ENCODE measurements around the gene IL1A. TPM values are rescaled to one million over a fixed set of nuclear protein-coding genes. Genes with fewer than 3 reads are reported as not detected.

Gene IL1A
- total and polyA plus RNA-seq, 3 donors from 2014 or later, result 15.8 to 36.5 (median 21.4) TPM

DNA sequence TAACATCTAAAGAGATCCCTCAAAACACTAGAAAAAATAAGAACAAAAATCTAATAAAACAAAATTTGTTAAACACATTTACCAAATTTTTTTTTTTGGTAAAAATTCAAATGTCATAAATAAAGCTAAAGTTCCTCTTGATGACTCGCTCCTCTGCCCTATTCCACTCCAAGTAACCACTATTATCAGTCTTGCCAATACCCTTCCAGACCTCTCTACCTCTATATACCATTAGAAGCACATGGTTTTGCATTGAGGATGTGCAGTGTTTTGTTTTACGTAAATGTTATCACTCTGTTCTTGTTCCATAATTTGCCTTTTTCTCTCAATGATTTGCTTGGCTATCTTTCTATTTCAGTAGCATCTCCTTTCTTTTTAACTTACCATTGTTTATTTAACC is 41.4 kb upstream of the IL1A start:
- WGBS, 2 donors, result 73 to 77% methylated on average over 2 of the region's 2 CpGs
- no peak overlapping the region for H3K4me3 ChIP-seq
- H3K4me1 ChIP-seq, result peaks cover 11% of the 10 kb centered on the region
- DNase-seq, result no peak
- no peaks in the 10 kb centered on the region for H3K36me3 ChIP-seq (ENCODE audit: low read depth, missing control alignments)
- H3K27ac ChIP-seq, result no peak overlapping the region
- no peaks in the 10 kb centered on the region for H3K9me3 ChIP-seq
- TF ChIP-seq, protein P1, sequence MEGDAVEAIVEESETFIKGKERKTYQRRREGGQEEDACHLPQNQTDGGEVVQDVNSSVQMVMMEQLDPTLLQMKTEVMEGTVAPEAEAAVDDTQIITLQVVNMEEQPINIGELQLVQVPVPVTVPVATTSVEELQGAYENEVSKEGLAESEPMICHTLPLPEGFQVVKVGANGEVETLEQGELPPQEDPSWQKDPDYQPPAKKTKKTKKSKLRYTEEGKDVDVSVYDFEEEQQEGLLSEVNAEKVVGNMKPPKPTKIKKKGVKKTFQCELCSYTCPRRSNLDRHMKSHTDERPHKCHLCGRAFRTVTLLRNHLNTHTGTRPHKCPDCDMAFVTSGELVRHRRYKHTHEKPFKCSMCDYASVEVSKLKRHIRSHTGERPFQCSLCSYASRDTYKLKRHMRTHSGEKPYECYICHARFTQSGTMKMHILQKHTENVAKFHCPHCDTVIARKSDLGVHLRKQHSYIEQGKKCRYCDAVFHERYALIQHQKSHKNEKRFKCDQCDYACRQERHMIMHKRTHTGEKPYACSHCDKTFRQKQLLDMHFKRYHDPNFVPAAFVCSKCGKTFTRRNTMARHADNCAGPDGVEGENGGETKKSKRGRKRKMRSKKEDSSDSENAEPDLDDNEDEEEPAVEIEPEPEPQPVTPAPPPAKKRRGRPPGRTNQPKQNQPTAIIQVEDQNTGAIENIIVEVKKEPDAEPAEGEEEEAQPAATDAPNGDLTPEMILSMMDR (IDR thresholded peaks at IDR 0.05), result no peak
- no peak for TF ChIP-seq POLR2A (IDR thresholded peaks at IDR 0.05)
- intact Hi-C loops (cut with DNase I; ENCODE audit: low total_unique reads), result no loop called here
- no peaks in the 10 kb centered on the region for H3K27me3 ChIP-seq

DNA sequence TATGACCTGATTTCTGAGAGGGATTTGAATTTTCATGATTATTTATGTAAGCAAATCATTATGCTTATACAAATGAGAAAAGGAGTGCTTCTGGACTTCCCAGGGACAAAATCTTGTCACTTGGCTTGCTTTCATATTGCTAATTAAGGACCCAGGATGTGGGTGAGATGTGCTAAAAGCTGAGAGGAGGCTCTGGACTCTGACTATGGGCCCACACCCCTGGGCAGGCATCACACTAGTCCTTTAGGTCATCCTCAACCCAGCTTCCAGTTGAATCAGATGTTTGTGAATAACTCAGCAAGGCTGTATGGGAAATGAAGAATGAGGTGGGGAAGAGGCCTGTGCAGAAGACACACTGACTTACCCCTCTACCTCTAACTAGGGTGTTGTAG is 40.4 kb upstream of the IL1A start:
- no peak for DNase-seq
- no peak for TF ChIP-seq POLR2A (IDR thresholded peaks at IDR 0.05)
- TF ChIP-seq, protein P1 (IDR thresholded peaks at IDR 0.05), result no peak
- Histone ChIP-seq H3K9me3 (no peaks in the 10 kb centered on the region), H3K27ac (no peak overlapping the region), H3K27me3 (no peaks in the 10 kb centered on the region), H3K36me3 (ENCODE audit: low read depth, missing control alignments) (no peaks in the 10 kb centered on the region), H3K4me3 (no peak overlapping the region), H3K4me1 (peaks cover 11% of the 10 kb centered on the region)
- intact Hi-C loops (cut with DNase I; ENCODE audit: low total_unique reads), result no loop called here

DNA sequence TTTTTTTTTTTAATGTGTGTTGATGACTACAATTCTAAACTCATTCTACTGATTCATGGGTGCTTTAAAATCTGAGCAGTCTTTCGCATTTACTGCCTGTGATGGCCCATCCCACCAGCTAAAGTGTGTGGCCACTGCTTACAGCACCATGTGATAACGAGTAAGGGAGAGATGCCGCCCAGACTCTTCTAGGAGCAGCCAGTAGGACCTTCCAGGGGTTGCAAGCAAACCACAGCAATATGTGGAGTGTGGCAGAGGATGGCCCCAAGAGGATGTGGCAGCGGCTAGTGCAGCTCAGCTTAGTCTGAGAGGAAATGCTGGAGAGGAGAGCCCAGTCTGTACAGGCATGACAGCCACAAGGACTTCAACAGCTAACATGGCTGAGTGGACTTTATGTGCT is 37.4 kb upstream of the IL1A start:
- WGBS, 2 donors, result 75 to 76% methylated on average over 4 of the region's 4 CpGs
- no peak overlapping the region for H3K27ac ChIP-seq
- intact Hi-C loops (cut with DNase I; ENCODE audit: low total_unique reads), result no loop called here
- H3K27me3 ChIP-seq, result no peaks in the 10 kb centered on the region
- peaks cover 6% of the 10 kb centered on the region for H3K4me1 ChIP-seq
- no peak overlapping the region for H3K4me3 ChIP-seq
- no peaks in the 10 kb centered on the region for H3K9me3 ChIP-seq
- H3K36me3 ChIP-seq (ENCODE audit: low read depth, missing control alignments), result no peaks in the 10 kb centered on the region
- TF ChIP-seq, protein P1 (IDR thresholded peaks at IDR 0.05), result no peak
- TF ChIP-seq POLR2A (IDR thresholded peaks at IDR 0.05), result no peak
- DNase-seq, result no peak

DNA sequence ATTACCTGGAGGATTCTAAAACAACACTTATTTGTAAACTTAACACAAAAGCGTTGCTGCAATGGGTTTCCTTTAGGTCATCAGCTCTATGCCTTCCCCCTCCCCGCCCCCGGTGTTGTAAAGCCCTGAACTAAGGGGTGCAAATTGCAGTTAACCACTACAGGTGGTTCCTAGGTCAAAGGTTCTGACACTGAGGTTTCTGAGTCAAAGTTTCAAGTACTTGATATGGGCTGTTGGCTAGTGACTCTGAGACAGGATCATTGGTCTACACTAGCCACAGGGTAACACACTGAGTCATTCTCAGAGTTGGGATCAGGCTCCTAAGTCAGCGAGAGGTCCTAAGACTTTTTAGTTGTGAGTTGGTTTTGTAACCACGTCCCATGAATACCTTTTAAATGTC is 36.8 kb upstream of the IL1A start:
- H3K4me3 ChIP-seq, result no peak overlapping the region
- TF ChIP-seq, protein P1 (IDR thresholded peaks at IDR 0.05), result no peak
- TF ChIP-seq POLR2A (IDR thresholded peaks at IDR 0.05), result no peak
- H3K9me3 ChIP-seq, result no peaks in the 10 kb centered on the region
- no peak for DNase-seq
- no peaks in the 10 kb centered on the region for H3K27me3 ChIP-seq
- H3K36me3 ChIP-seq (ENCODE audit: low read depth, missing control alignments), result no peaks in the 10 kb centered on the region
- intact Hi-C loops (cut with DNase I; ENCODE audit: low total_unique reads), result no loop called here
- H3K27ac ChIP-seq, result no peak overlapping the region
- H3K4me1 ChIP-seq, result peaks cover 6% of the 10 kb centered on the region
- WGBS, 2 donors, result 82 to 90% methylated on average over 5 of the region's 5 CpGs

DNA sequence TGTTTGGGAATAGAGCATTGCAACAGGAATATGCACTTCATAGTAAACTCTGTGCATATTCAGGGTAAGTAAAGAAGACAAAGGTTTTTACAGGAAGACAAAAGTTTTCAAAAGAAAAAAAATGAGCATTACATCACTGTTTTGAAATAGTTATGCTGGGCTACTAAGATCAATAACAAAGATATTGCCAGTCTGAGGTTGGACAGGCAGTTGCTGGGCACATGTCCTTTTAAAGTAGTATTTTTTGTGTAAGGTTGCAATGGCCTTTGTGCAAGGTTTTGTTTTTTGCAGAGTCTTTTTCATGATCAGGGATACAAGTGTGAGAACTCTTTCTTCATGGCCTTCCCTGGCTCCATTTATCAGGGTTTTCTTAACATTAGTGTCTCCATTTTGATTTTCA is 36.0 kb upstream of the IL1A start:
- H3K27ac ChIP-seq, result no peak overlapping the region
- no peaks in the 10 kb centered on the region for H3K36me3 ChIP-seq (ENCODE audit: low read depth, missing control alignments)
- no peaks in the 10 kb centered on the region for H3K27me3 ChIP-seq
- no peak for DNase-seq
- intact Hi-C loops (cut with DNase I; ENCODE audit: low total_unique reads), result no loop called here
- H3K4me3 ChIP-seq, result no peak overlapping the region
- TF ChIP-seq, protein P1 (IDR thresholded peaks at IDR 0.05), result no peak
- TF ChIP-seq POLR2A (IDR thresholded peaks at IDR 0.05), result no peak
- H3K4me1 ChIP-seq, result peaks cover 6% of the 10 kb centered on the region
- H3K9me3 ChIP-seq, result no peaks in the 10 kb centered on the region

All from testis (tissue), 3 donors.